NK-92 (cell line): ENCODE results near the gene OLFML1.

Experiments
- DNase-seq: peaks from one replicate; lab custom pipeline; 2025; ENCODE audit not compliant: unreplicated experiment; lab: John Stamatoyannopoulos, UW

The OLFML1 gene

DNA sequence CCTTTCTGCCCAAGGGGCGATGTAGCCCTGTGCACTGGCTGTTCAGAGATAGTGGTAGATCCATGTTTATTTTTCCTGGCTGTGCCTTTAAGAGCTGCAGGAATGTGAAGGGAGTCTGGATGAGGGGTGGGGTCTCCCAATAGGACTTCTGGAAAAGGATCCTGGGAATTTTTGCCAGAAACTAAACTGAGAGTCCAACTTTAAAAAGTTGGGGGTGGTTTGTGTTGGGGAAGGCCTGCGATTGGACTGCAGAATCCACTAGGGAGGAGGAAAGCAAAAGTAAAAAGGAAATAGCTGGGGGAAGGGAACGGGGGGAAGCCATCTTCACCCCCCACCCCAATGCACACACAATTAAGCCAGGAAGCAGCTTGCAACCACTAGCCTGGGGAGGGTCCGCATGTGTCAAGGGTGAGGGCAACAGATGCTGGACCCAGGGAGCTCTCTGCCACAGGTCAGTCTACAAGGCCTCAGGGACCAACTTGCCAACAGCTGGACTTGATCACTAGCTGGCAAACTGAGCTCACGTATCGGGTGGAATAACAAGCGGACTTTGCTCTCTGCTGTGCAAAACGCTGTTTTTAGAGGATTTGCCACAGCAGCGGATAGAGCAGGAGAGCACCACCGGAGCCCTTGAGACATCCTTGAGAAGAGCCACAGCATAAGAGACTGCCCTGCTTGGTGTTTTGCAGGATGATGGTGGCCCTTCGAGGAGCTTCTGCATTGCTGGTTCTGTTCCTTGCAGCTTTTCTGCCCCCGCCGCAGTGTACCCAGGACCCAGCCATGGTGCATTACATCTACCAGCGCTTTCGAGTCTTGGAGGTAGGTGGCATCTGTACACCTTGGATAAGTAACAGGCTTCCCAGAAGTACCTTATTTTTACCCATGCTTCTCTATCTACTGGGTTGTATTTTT is at the start of gene OLFML1:
Gene OLFML1, plus strand, starts transcription at position 321 of the 912 bp plus-strand sequence. Its CDS starts 370 bp downstream, at position 691.
- DNase-seq, result no peak

GRCh38 chr11:7436146-7436545 is 49.2 kb upstream of the OLFML1 start:
- no peak for DNase-seq

DNA sequence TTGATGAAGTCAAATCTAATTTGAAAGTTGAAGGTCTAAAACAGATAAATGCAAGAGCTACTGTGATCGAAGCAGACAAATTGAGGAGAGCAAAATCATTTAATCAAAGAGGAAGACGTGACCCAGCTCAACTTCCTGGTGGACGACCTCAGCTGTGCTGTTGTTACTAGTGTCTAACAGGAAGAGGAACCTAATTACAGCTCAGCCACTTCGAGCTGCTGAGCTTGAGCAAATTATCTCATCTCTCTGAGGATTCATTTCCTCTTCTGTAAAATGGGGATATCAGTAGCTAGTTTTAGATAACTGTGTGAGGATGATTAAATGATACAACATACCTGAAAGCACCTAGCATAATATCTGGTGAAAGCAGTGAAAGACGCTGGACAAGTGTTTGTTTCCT is 48.6 kb upstream of the OLFML1 start:
- no peak for DNase-seq

GRCh38 chr11:7437696-7438095 is 47.6 kb upstream of the OLFML1 start:
- no peak for DNase-seq

- DNase-seq, result no peak
Observed at GRCh38 chr11:7439746-7440320, 45.5 kb upstream of the OLFML1 start.

DNA sequence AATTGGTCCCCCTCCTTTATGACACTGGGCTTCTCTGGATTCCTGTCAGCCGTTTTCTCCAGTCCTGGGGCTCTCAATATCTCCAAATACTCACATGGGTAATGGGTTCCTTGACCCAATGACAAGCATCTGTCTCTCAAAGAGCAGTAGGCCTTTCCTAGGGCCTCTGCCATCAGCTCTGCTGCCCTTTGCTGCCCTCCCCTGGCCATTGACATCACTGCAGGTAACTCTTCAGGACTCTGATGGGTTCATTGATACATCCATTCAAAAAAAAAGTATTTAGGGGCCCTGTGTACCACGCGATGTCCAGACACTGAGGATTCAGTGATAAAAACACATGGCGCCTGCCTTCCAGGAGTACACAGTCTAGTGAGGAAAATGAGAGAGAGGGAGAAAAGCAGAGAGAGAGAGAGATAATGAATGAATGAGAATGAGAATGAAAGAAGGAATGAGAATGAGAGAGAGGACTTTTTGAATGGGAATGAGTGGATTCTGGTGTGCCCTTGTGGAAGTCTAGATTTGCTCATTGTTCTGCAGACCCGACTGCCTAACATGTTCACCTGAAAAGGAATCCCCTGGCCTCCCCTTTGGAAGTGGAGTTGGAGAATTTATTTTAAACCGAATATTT is 42.6 kb upstream of the OLFML1 start:
- DNase-seq, result no peak

DNA sequence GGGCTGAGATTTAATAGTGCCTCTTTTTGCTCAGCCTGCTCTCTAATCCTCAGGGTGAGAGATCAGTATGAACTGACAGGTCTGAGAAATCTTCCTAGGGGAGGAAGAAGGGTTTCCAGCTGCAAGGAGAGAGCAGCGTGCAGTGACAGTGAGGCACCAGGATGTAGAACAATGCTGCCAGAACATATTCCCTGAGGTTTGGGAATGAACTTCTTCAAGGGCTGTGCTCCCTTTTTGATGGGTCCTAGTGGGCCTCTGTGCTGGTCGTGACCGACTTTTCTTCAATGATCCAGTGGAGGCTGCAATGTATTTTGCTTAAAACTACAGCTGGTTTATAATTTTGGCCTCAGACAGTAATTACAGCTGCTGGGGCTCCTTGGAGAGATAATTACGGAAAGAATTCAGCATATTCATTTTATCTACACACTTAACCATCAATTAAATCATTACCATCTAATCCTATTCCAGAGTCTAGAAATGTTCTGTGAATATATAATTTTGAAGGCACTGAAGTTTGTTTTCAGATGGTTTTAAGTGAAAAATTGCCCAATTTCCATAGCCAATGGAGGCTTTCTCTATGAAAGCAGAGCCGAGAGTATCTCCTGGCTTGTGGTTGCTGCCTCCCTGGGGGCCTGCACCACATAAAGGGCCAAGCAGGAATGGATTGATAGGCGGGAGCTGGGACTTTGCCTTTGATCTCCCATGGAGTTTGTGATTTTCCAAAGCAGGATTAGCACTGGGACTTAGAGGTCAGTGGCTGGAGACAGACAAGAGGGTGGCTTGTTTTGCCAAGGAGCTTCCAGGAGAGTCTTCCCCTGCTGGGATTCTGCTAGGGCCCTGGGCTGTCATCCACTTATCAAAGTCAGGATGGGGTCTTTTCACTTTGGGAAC is 41.0 kb upstream of the OLFML1 start:
- no peak for DNase-seq

- DNase-seq, result no peak
Observed at GRCh38 chr11:7445564-7445963, 39.7 kb upstream of the OLFML1 start.

GRCh38 chr11:7448201-7448600 is 37.1 kb upstream of the OLFML1 start:
- no peak for DNase-seq

DNA sequence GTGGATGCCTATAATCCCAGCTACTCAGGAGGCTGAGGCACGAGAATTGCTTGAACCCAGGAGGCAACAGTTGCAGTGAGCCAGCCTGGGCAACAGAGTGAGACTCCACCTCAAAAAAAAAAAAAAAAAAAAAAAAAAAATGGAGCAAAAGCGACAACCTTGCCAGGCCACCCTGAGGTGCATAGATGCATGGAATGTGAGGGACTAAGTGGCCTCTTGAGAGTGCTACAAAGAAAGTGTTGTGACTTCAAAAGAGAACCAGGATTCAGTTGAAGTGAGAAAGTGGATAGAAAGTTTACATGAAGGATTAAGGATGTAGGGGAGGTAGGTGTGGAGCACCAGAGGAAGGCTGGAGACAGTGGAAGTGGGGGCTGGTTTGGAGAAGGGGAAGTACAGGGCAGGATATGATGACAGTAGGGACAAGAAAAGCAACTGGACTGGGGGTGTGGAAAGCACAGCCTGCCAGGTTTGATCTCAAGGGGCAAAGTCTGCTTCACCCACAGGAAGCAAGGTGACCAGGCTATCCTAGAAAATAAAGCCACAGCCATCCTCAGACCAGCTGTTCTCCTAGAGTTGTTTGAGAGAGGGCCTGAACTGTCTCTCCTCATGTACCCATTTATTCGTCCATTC is 36.0 kb upstream of the OLFML1 start:
- DNase-seq, result no peak

- no peak for DNase-seq
Observed at GRCh38 chr11:7449841-7450214, 35.5 kb upstream of the OLFML1 start.

GRCh38 chr11:7450836-7451235 is 34.5 kb upstream of the OLFML1 start:
- no peak for DNase-seq

DNA sequence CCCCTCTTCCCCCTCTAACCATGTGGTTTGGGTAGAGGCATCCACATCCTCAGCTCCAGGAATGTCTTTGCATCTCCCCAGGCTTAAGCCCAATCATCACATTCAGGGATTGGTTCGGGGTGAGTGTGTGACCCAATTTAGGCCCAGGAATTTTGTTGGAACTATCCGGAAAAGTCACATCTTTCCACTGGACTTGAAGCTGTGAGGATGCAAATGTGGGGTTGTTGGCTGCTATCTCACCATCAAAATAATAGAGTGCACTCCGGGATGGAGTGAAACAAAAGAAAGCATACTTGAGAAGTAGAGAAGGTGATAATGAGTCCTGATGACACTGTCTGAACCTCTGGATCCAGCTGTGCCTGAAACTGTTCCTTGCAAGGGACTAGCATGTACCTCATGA is 33.8 kb upstream of the OLFML1 start:
- DNase-seq, result no peak

DNA sequence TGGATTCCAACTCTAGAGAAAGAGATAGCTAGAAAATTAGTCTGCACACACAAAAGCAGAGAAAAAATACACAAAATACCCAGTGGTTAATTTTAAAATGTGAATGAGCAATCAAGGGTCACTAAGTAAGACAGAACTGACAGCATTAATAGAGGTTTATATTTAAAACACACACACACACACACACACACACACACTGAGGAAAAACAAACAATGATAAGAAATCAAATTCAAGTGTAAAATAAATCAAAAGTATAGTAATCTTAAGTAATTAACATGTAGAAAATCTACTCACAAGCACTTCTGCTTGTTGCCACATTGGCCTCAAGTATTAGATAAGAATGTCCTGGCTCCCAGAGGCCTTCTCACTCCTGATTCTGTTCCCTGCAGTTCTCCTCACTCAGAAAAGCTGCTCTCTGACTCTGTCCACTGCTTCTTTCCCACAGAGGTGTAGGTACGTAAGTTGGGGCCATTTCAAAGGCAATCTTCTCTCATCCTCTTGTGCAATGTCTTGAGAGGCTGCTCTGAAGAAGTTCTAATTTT is 33.3 kb upstream of the OLFML1 start:
- DNase-seq, result no peak

GRCh38 chr11:7454854-7455253 is 30.5 kb upstream of the OLFML1 start:
- DNase-seq, result no peak

DNA sequence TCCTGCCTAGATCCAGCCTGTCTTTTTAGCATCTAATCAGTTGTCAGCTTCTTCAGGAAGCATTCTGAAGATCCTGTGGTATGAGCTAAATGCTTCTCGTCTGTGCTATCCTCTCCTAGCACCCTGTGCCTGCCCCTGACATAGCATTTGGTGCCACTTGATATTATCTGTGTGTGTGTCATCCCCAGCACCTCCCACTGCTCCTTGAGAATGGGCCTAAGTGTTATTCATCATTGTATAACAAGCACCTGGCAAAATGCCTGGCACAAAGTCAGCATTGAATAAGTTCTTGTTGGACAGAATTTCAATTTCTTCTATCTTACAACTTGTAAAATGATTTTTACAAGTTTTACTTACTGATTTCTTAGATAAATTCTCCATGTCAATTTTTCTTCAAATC is 28.1 kb upstream of the OLFML1 start:
- DNase-seq, result no peak

DNA sequence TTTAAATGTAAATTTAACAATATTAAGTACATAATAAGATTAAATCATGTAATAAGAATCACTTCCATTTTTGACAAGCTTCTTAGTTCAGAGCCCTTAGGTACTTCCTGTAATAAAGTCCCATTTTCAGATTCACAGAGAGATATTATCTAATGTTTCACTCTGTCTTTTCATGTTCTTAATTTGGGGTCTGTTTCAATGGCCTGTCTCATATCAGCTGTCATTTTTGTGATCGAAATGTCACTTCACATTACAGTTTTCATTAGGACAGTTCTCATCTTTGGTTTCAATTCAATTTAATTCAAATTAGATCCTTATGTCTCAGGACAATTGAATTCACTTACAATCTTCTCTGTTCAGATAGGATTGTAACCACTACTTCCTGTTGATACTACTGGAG is 22.6 kb upstream of the OLFML1 start:
- no peak for DNase-seq

GRCh38 chr11:7467652-7468051 is 17.7 kb upstream of the OLFML1 start:
- no peak for DNase-seq

DNA sequence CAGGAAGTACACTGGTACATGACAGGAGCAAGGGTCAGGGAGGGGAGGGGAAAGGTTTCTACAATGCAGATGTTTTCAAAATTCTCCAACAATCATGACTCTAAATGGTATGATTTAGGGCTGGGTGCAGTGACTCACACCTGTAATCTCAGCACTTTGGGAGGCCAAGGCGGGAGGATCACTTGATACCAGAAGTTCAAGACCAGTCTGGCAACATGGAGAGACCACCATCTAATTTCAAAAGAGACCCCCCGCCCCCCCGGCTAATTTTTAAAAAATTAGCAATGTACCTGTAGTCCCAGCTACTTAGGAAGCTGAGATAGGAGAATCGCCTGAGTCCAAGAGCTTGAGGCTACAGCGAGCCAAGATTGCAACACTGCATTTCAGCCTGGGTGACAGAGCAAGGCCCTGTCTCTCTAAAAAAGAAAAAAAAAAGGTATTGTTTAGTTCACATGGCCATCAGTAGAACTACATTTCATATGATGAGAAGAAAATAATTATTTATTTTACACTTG is 15.9 kb upstream of the OLFML1 start:
- DNase-seq, result no peak

GRCh38 chr11:7471071-7471470 is 14.2 kb upstream of the OLFML1 start:
- DNase-seq, result no peak
